Uterus (tissue), 4 donors: ENCODE data around the gene H1-8. TPM values are rescaled to one million over a fixed set of nuclear protein-coding genes. Genes with fewer than 3 reads are reported as not detected.

Experiments
- DNase-seq, 2 donors: peaks; one replicate each; pipeline ENCODE4 v3.0.0-alpha.2; 2019 to 2020
- H3K27ac ChIP-seq, 2 donors: fragments of 200-600 bp; sonication (generic); 1 replicate in 1 of 2; 2 replicates in 1 of 2; pipeline ENCODE4 v1.5.1; 2016 to 2018
- H3K27me3 ChIP-seq, 2 donors: fragments of 200-600 bp; sonication (generic); one replicate each; pipeline ENCODE4 v1.5.1; 2018 to 2019; ENCODE audit warnings: control low read depth in 1 of 2
- H3K36me3 ChIP-seq, 2 donors: fragments of 200-600 bp; sonication (generic); one replicate each; pipeline ENCODE4 v1.5.1; 2019; ENCODE audit warnings: control low read depth in 1 of 2
- H3K4me1 ChIP-seq, 2 donors: fragments of 200-600 bp; sonication (generic); one replicate each; pipeline ENCODE4 v1.5.1; 2018 to 2019; ENCODE audit warnings: control low read depth in 1 of 2
- H3K4me3 ChIP-seq, 2 donors: fragments of 200-600 bp; sonication (generic); 1 replicate in 1 of 2; 2 replicates in 1 of 2; pipeline ENCODE4 v1.5.1; 2018 to 2019; ENCODE audit warnings: mild to moderate bottlenecking in 1 of 2
- H3K9me3 ChIP-seq, 2 donors: fragments of 200-600 bp; sonication (generic); one replicate each; pipeline ENCODE4 v1.5.1; 2019; ENCODE audit warnings: control low read depth in 1 of 2
- POLR2A ChIP-seq, 2 donors: fragments of 450-650 bp; IDR thresholded peaks; one replicate each; pipeline ENCODE4 v1.6.1; 2016; ENCODE audit warnings: antibody characterized with exemption in 2 of 2, mild to moderate bottlenecking in 1 of 2, moderate library complexity in 1 of 2
- intact Hi-C: fragments of 100-400 bp; cut with DNase I; formaldehyde crosslinking; loops from one replicate; pipeline ENCODE4 v1.15.1; 2023; ENCODE audit warnings: low total_unique reads
- total RNA-seq, 4 donors: library from RNA; depleted of rRNA in 3 of 4; stranded (reverse); fragments of >200 nt in 3 of 4; gene quantifications; one replicate each; pipeline versions ENCODE4 v1.1.0 to v1.2.4, GENCODE V29; 2014 to 2023
- TF ChIP-seq, protein P1 (sequence below), 4 experiments: fragments of 200-600 bp in 2 of 4; fragments of 450-650 bp in 2 of 4; sonication (generic) in 2 of 4; IDR thresholded peaks; one replicate each; pipeline ENCODE4 v1.5.1; 2016 to 2019; ENCODE audit warnings: antibody characterized with exemption in 4 of 4, mild to moderate bottlenecking in 2 of 4, moderate library complexity in 1 of 4
- donor health status: DM: yes; HTN: yes; CAD: no.

H1-8 gene
- total RNA-seq, 4 donors from 2014 or later: not detected

DNA sequence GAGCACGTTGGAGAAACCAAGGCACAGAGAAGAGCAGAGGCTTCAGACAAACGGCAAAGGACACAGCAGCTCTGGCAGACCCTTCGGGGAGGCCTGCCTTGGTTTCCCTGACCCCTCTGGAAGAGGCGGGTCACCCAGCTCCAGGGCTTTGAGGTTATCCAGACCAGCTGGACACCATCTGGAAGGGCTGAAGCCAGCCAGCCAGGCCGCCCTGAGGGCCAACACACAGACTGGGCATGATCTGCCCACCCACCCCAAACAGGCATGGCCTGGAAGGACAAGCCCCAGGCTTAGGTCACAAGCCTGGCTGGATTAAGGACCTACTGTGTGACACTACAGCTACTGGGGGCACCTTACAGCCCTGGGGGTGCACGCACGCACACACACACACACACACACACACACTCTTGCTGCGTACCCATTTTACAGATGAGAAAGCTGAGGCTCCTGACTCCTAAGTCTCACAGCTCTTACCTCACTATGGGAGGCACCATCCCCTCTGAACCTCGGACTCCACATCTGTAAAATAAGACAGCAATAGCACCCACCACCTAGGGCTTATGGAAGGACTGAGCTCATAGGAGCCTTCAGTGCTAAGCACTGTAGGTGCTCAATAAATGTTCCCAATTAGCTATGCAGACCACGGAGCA, 52.7 kb downstream of the H1-8 start:
- Histone ChIP-seq H3K4me1 (peaks cover 22 to 53% of the 10 kb centered on the region in 2 donors), H3K4me3 (peak overlapping the region in 1 of 2 donors; percentile 4)
- intact Hi-C loops: no loop called here

DNA sequence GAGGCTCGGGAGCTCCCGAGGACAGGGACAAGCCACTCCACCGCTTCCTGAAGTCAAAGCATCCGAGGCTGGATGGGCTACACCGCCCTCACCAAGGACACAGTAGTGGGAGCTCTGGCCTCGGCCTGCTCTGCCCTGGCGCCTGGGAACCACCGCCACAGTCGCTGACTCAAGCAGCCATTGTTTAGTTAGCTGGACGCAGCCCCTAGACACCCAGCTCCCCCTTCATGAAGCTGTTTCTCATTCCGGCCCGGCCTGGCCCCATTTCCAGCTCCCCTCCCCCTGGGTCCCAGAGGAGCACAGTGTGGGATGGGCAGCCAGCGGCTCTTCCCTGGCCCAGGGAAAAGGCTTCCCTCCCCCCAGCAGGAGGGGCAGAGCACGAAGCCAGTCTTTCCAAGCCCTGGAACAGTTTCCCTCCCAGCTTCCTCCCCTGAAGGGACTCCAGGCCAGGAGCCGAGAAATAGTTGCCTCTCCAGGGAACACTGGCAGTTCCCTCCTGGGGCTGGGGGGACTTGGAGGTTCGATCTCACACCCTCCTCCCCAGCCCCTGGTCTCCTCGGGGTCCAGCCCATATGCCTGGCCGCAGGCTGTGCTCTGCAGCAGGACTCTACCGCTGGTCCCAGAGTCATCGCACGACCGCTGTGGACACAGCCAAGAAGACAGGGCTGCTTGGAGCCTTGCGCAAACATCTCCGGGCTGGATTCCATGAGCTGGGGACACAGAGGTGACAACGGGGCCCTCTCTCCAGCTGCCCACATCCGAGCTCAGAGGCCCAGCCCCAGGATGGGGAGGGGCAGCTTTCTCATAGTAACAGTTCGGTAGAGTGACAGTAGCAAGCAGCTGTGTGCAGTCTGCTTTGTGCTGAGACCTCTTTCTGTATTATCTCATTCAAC, 53.5 kb downstream of the H1-8 start:
- peak; percentile 90 to 95 for DNase-seq
- Histone ChIP-seq H3K9me3 (no peaks in the 10 kb centered on the region), H3K27ac (peak overlapping the region; percentile 84 to 97), H3K4me3 (peak overlapping the region; percentile 4 to 13), H3K36me3 (no peaks in the 10 kb centered on the region), H3K4me1 (peaks cover 22 to 53% of the 10 kb centered on the region in 2 donors), H3K27me3 (no peaks in the 10 kb centered on the region)
- TF ChIP-seq, protein P1, sequence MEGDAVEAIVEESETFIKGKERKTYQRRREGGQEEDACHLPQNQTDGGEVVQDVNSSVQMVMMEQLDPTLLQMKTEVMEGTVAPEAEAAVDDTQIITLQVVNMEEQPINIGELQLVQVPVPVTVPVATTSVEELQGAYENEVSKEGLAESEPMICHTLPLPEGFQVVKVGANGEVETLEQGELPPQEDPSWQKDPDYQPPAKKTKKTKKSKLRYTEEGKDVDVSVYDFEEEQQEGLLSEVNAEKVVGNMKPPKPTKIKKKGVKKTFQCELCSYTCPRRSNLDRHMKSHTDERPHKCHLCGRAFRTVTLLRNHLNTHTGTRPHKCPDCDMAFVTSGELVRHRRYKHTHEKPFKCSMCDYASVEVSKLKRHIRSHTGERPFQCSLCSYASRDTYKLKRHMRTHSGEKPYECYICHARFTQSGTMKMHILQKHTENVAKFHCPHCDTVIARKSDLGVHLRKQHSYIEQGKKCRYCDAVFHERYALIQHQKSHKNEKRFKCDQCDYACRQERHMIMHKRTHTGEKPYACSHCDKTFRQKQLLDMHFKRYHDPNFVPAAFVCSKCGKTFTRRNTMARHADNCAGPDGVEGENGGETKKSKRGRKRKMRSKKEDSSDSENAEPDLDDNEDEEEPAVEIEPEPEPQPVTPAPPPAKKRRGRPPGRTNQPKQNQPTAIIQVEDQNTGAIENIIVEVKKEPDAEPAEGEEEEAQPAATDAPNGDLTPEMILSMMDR (IDR thresholded peaks at IDR 0.05): peak in 1 of 4 experiments; percentile 21
- TF ChIP-seq POLR2A (IDR thresholded peaks at IDR 0.05): no peak
- intact Hi-C loops: no loop called here

More for the DNA sequence above, 52.7 kb downstream of the H1-8 start:
- DNase-seq: no peak
- TF ChIP-seq, protein P1 (IDR thresholded peaks at IDR 0.05): no peak
- TF ChIP-seq POLR2A (IDR thresholded peaks at IDR 0.05): no peak
- H3K9me3 ChIP-seq: no peaks in the 10 kb centered on the region
- H3K36me3 ChIP-seq: no peaks in the 10 kb centered on the region
- H3K27ac ChIP-seq: peak overlapping the region; percentile 84 to 97
- H3K27me3 ChIP-seq: no peaks in the 10 kb centered on the region

DNA sequence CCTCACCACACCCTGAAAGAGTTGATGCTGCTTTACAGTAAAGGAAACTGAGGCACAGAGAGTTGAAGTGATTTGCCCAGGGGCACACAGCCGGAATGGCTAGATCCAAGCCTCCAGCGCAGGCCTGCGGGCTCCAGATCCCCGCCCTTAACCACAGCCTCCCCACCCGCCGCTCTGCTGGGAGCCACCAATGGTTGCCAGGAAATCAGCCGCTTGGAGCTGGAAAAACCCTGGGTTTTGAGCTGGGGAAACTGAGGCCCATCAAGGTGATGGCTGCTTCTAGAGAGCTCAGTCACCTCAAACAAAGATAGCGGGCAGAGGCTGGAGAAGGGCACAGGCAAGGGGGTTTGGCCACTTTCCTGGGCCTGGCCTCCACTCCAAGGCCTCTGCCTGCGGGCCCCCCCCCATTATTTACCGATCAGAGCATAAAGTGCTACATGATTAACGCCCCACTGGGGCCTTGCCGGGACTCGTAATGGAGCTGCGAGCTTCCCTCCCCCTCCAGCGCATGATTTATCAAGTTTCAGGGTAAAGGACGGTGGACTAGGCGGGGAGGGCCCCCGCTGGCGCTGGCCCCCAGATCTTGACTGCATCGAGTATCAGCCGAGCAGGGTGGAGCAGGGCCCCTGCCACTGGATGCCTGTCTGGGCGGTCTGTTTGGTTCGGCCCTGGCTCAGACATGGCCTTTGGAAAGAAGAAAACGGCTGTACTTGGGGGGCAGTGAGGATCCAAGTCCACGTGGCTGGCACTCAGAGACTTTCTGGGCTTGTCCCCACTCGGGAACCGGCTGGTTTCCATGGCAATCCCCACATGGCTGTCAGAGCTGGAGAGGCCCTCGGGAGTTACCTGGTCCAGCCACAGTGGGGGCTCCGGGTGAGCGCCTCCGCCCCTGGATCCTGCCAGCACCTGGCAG, 54.4 kb downstream of the H1-8 start:
- Histone ChIP-seq H3K9me3 (no peaks in the 10 kb centered on the region), H3K27ac (peak overlapping the region; percentile 84 to 97), H3K4me3 (peak overlapping the region in 1 of 2 donors; percentile 13), H3K36me3 (no peaks in the 10 kb centered on the region), H3K27me3 (no peaks in the 10 kb centered on the region), H3K4me1 (peaks cover 22 to 54% of the 10 kb centered on the region in 2 donors)
- no peak for TF ChIP-seq POLR2A (IDR thresholded peaks at IDR 0.05)
- TF ChIP-seq, protein P1 (IDR thresholded peaks at IDR 0.05): no peak
- peak; percentile 68 to 79 for DNase-seq
- intact Hi-C loops: no loop called here

DNA sequence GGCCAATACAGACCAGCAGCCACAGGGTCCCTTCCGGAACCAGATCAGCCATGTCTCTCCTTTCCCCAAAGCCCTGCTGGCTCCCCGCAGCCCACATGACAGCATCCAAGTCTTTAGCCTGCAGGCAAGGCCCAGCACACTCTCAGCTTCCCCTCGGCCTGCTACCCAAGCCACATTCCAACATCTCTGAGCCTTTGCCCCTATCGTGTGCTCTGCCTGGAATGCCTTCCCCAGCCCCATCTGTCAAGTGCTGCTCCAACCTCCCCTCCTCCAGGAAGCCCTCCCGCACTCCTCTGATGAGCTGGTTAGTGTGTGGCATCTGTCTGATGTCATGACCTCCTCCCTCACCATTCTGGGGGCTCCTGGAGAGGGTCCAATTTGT, 55.0 kb downstream of the H1-8 start:
- TF ChIP-seq, protein P1 (IDR thresholded peaks at IDR 0.05): no peak
- TF ChIP-seq POLR2A (IDR thresholded peaks at IDR 0.05): no peak
- Histone ChIP-seq H3K4me3 (no peak overlapping the region), H3K4me1 (peaks cover 22 to 57% of the 10 kb centered on the region in 2 donors), H3K9me3 (no peaks in the 10 kb centered on the region), H3K27ac (peak overlapping the region; percentile 84 to 97), H3K36me3 (no peaks in the 10 kb centered on the region), H3K27me3 (no peaks in the 10 kb centered on the region)
- no peak for DNase-seq
- intact Hi-C loops: no loop called here
